Mesothelial cell of epicardium (in vitro differentiated cells): ENCODE results near the gene CALY. TPM values are rescaled to one million over a fixed set of nuclear protein-coding genes. Genes with fewer than 3 reads are reported as not detected.

Source experiments
- DNase-seq, 2 experiments: peaks; one replicate each; pipeline ENCODE4 v3.0.0; 2021; ENCODE audit warnings: low spot score in 2 of 2; ENCODE audit not compliant: unreplicated experiment in 2 of 2
- H3K27ac Mint-ChIP-seq: 2 replicates; pipeline ENCODE4 v1.8.0; 2021; ENCODE audit warnings: mixed read lengths
- H3K27me3 Mint-ChIP-seq: 2 replicates; pipeline ENCODE4 v1.8.0; 2021; ENCODE audit warnings: low read depth, mixed read lengths
- H3K36me3 Mint-ChIP-seq: 2 replicates; pipeline ENCODE4 v1.8.0; 2021; ENCODE audit warnings: mixed read lengths
- H3K4me1 Mint-ChIP-seq: 2 replicates; pipeline ENCODE4 v1.8.0; 2021; ENCODE audit warnings: mixed read lengths
- H3K4me3 Mint-ChIP-seq: 2 replicates; pipeline ENCODE4 v1.8.0; 2021; ENCODE audit warnings: mild to moderate bottlenecking, moderate library complexity, mixed read lengths
- H3K9me3 Mint-ChIP-seq: 2 replicates; pipeline ENCODE4 v1.8.0; 2021; ENCODE audit warnings: mixed read lengths
- CTCF ChIP-seq: fragments of 200-600 bp; sonication (generic); IDR thresholded peaks from one replicate; pipeline ENCODE4 v1.5.0; 2021; ENCODE audit warnings: antibody characterized with exemption; ENCODE audit not compliant: unreplicated experiment
- total RNA-seq: library from RNA; stranded (reverse); gene quantifications from 3 replicates; pipeline ENCODE4 v1.2.1, GENCODE V29; 2021

CALY gene
- total RNA-seq, 1 donor from 2014 or later: 2.1 TPM

GRCh38 chr10:133342942-133343341 lies 6.2 kb upstream of the CALY start:
- DNase-seq: no peak
- H3K27ac Mint-ChIP-seq: no peak overlapping the region
- peaks cover 12% of the 10 kb centered on the region for H3K9me3 Mint-ChIP-seq
- TF ChIP-seq CTCF: no peak
- H3K4me1 Mint-ChIP-seq: no peaks in the 10 kb centered on the region
- H3K4me3 Mint-ChIP-seq: no peak overlapping the region
- peaks cover 42% of the 10 kb centered on the region for H3K27me3 Mint-ChIP-seq
- no peaks in the 10 kb centered on the region for H3K36me3 Mint-ChIP-seq

- H3K9me3 Mint-ChIP-seq: peaks cover 12% of the 10 kb centered on the region
- no peaks in the 10 kb centered on the region for H3K4me1 Mint-ChIP-seq
- no peak for TF ChIP-seq CTCF
- no peak overlapping the region for H3K27ac Mint-ChIP-seq
- DNase-seq: no peak
- peaks cover 42% of the 10 kb centered on the region for H3K27me3 Mint-ChIP-seq
- no peaks in the 10 kb centered on the region for H3K36me3 Mint-ChIP-seq
- H3K4me3 Mint-ChIP-seq: no peak overlapping the region
Measured at GRCh38 chr10:133341983-133342382, 5.3 kb upstream of the CALY start.

GRCh38 chr10:133339708-133340380 lies 3.1 kb upstream of the CALY start:
- Mint-ChIP-seq H3K9me3 (peaks cover 5% of the 10 kb centered on the region), H3K36me3 (no peaks in the 10 kb centered on the region), H3K27me3 (peaks cover 44% of the 10 kb centered on the region), H3K4me1 (peaks cover under 1% of the 10 kb centered on the region), H3K27ac (no peak overlapping the region), H3K4me3 (no peak overlapping the region)
- no peak for TF ChIP-seq CTCF
- no peak for DNase-seq

DNA sequence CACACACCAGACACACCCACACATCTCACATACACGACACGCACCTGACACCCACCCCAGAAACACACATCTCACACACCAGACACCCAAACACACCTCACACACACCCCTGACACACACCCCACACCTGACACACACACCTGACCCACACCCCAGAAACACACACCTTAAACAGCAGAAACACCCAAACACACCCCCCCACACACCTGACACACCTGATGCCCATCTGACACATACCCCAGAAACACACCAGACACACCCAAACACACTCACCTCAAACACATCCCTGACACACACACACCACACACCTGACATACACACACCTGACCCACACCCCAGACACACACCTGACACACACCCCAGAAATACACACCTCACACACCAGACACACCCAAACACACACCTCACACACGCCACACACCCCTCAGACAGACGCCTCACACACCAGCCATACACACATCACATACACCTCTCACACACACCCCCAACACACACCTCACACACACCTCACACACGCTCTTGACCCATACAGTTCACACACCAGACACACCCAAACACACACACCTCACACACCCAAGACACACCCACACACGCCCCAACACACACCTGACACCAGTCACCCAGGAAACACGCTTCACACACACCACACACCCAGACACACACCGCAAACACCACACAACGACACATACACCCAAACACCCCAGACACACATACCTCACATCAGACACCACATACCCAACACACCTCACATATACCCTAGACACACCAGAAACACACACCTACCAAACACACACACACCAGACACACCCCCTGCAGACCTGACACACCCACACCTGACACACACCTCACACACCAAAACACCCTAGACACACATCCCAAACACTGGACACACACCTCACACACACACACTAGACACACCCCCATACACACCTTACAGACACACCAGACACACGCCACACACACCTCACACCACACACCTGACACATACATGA lies 1.7 kb upstream of the CALY start:
- Mint-ChIP-seq H3K4me3 (no peak overlapping the region), H3K27ac (no peak overlapping the region), H3K27me3 (peaks cover 41% of the 10 kb centered on the region), H3K4me1 (peaks cover 3% of the 10 kb centered on the region), H3K9me3 (peaks cover 5% of the 10 kb centered on the region), H3K36me3 (no peaks in the 10 kb centered on the region)
- no peak for TF ChIP-seq CTCF
- DNase-seq: no peak

DNA sequence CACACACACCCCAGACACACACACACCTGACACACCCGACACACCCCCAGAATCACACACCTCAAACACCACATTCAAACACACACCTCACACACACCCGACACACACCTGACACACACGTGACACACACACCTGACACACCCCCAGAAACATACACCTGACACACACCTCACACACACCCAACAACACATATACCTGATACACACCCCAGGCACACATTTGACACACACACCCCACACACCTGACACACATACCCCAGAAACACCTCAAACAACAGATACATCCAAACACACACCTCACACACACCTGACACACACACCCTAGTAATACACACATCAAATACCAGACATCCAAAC lies 652 bp upstream of the CALY start:
- peaks cover 10% of the 10 kb centered on the region for H3K9me3 Mint-ChIP-seq
- DNase-seq: no peak
- peaks cover 3% of the 10 kb centered on the region for H3K4me1 Mint-ChIP-seq
- no peak overlapping the region for H3K4me3 Mint-ChIP-seq
- H3K27me3 Mint-ChIP-seq: peaks cover 44% of the 10 kb centered on the region
- no peak for TF ChIP-seq CTCF
- H3K27ac Mint-ChIP-seq: no peak overlapping the region
- H3K36me3 Mint-ChIP-seq: no peaks in the 10 kb centered on the region
